CD4-positive, alpha-beta T cell treated with Interleukin-2 at 100 ng/mL for 4 hours (primary cell): Measurements from ENCODE around the gene SNX27.
A peak's percentile ranks its signal among the peaks of the same experiment; 100 is the strongest.
"Not testable (repeated sequence)": the region's sequence is repeated elsewhere in the genome, so short reads cannot be mapped to it uniquely, and the experiment has no call there.

Experiments
- DNase-seq: peaks from one replicate; pipeline ENCODE4 v3.0.0-alpha.2; 2020; ENCODE audit warnings: low spot score

Gene SNX27

GRCh38 chr1:151611832-151612500, at the start of gene SNX27:
SNX27 (plus strand) TSS chr1:151612050; CDS start chr1:151612202, 152 bp downstream.
- peak; percentile 91 for DNase-seq

GRCh38 chr1:151562661-151563060, 49.2 kb upstream of the SNX27 start:
- DNase-seq: no peak

GRCh38 chr1:151563376-151563775, 48.5 kb upstream of the SNX27 start:
- DNase-seq: no peak

GRCh38 chr1:151565502-151566189, 46.2 kb upstream of the SNX27 start:
- DNase-seq: no peak

- DNase-seq: peak; percentile 55
These were observed 43.2 kb upstream of the SNX27 start for GRCh38 chr1:151568626-151569088.

GRCh38 chr1:151570819-151571218, 41.0 kb upstream of the SNX27 start:
- DNase-seq: no peak

- DNase-seq: no peak
These were observed 37.0 kb upstream of the SNX27 start for GRCh38 chr1:151574575-151575529.

GRCh38 chr1:151577173-151577572, 34.7 kb upstream of the SNX27 start:
- DNase-seq: no peak

GRCh38 chr1:151578941-151579340, 32.9 kb upstream of the SNX27 start:
- DNase-seq: no peak

GRCh38 chr1:151579436-151580225, 32.2 kb upstream of the SNX27 start:
- DNase-seq: no peak

GRCh38 chr1:151581451-151581850, 30.4 kb upstream of the SNX27 start:
- DNase-seq: no peak

GRCh38 chr1:151581921-151582320, 29.9 kb upstream of the SNX27 start:
- no peak for DNase-seq

GRCh38 chr1:151583796-151584195, 28.1 kb upstream of the SNX27 start:
- DNase-seq: no peak

GRCh38 chr1:151584278-151584677, 27.6 kb upstream of the SNX27 start:
- no peak for DNase-seq

GRCh38 chr1:151584780-151585179, 27.1 kb upstream of the SNX27 start:
- no peak for DNase-seq

- no peak for DNase-seq
These were observed 26.2 kb upstream of the SNX27 start for GRCh38 chr1:151585622-151586021.

GRCh38 chr1:151590961-151591360, 20.9 kb upstream of the SNX27 start:
- no peak for DNase-seq

GRCh38 chr1:151593730-151594129, 18.1 kb upstream of the SNX27 start:
- DNase-seq: no peak

- DNase-seq: peak; percentile 86
These were observed 17.7 kb upstream of the SNX27 start for GRCh38 chr1:151594143-151594625.

GRCh38 chr1:151596166-151596953, 15.5 kb upstream of the SNX27 start:
- no peak for DNase-seq

GRCh38 chr1:151602550-151602949, 9.3 kb upstream of the SNX27 start:
- not testable (repeated sequence) for DNase-seq
